PC-3 (cell line): ENCODE results near the gene LYL1.
A peak's percentile ranks its signal among the peaks of the same experiment; 100 is the strongest.

Experiments
- CTCF ChIP-seq: fragments of 300-600 bp; sonication (generic); conservative IDR thresholded peaks from 2 replicates; pipeline ENCODE4 v1.5.1; 2017; ENCODE audit warnings: antibody characterized with exemption, low read depth, mild to moderate bottlenecking, low read length
- EZH2 ChIP-seq: fragments of 300-600 bp; sonication (generic); IDR thresholded peaks from one replicate; pipeline ENCODE4 v1.6.1; 2017; ENCODE audit warnings: antibody characterized with exemption, mild to moderate bottlenecking, low read length; ENCODE audit not compliant: unreplicated experiment
- EZH2phosphoT487 ChIP-seq: fragments of 300-600 bp; sonication (generic); IDR thresholded peaks from 2 replicates; pipeline ENCODE4 v1.6.1; 2018; ENCODE audit warnings: mild to moderate bottlenecking, antibody characterized with exemption, low read length, borderline replicate concordance

- no peak for TF ChIP-seq EZH2
- TF ChIP-seq CTCF: peak; percentile 50
- no peak for TF ChIP-seq EZH2phosphoT487
These were observed 20.3 kb downstream of the LYL1 start for GRCh38 chr19:13082192-13083007.
